Activated T-cell treated with anti-CD3 and anti-CD28 coated beads, Interleukin-2, amount 50 U/mL, for 48 hours (primary cell): Measurements from ENCODE around the gene BOLA2.
"Not testable (repeated sequence)": the region's sequence is repeated elsewhere in the genome, so short reads cannot be mapped to it uniquely, and the experiment has no call there.

Source experiments
- DNase-seq, 2 experiments: peaks; one replicate each; pipeline ENCODE4 v3.0.0-alpha.2; 2020

BOLA2 gene

GRCh38 chr16:29454269-29454668, at the start of gene BOLA2, which contains the start of gene SLX1B:
Gene BOLA2 (minus strand): TSS chr16:29454351. CDS start chr16:29454253, 98 bp downstream.
Gene SLX1B (plus strand): TSS chr16:29454533.
- DNase-seq: not testable (repeated sequence)

DNA sequence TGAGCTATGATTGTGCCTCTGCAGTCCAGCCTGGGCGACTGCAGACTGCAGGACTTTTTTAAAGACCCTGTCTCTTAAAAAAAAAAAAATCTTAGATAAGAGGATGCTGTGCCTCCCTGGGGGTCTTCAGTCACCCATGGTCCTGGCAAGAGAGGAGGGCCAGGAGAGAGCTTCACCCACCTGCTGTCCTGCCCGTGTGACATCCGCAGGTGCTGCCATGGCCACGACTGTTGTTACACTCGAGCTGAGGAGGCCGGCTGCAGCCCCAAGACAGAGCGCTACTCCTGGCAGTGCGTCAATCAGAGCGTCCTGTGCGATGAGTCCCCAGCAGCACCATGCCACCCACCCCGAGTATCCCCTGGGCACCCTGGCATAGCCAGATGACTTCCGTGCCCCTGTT, 28.1 kb upstream of the BOLA2 start:
- peak; percentile 4 to 11 for DNase-seq

DNA sequence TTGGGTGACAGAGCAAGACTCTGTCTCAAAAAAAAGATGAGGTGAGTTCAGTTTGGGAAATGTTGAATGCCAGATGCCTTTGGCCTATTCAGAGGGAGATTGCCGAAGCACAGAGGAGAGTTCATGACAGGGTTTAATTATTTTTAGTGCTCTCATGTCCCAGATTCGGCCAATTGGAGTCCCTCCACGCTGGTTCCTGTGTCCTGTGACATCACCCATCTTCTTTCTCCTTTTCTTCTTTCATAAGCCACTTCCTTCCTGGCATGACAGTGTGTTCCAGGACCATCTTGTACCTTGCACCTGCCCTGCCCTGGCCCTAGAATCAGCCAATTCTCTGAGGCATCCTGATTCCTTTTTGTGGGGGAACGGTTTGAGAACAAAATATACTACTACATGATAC, 17.9 kb upstream of the BOLA2 start:
- DNase-seq: not testable (repeated sequence)

DNA sequence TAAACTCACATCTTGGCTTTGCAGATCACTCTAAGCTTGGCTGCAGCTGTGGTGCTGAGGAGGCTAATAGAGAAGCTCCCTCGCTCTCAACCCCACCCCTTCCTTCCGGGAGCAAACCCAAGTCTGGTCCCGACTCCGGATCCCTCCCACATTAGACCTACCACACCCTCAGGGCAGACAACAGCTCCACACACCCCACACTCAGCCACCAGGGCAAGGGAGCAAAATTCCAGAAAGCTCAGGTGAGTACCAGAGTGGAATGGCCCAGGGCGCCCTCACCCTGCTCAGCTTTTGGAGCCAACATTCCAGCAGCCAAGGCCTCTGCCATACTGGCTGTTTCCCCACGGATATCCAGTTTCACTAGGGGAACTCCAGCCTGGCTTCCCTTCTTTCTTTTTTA, 15.5 kb upstream of the BOLA2 start:
- DNase-seq: peak; percentile 32 to 43

GRCh38 chr16:29467654-29468366, 13.7 kb upstream of the BOLA2 start:
- not testable (repeated sequence) for DNase-seq

DNA sequence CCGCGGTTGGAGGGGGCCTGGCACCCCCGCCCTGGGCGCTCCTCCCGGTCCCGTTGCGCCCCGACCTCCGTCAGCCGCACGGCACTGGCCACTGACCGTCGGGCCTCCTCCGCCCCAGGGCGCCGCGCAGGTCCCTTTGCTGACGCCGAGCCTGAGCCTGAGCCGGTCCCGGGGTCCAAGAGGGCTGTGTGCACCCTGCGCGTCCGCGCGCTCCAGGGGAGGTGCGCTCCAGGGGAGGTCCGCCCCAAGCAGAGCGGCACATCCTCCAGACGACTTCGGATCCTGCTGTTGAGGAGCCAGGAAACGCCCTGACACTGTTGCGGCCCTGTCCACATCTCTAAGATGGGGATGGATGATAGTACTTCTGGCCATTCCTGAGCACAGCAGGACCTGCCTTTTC, 12.8 kb upstream of the BOLA2 start:
- not testable (repeated sequence) for DNase-seq

GRCh38 chr16:29465985-29466824, 12.1 kb upstream of the BOLA2 start:
- DNase-seq: not testable (repeated sequence)

GRCh38 chr16:29460647-29461030, 6.5 kb upstream of the BOLA2 start:
- DNase-seq: not testable (repeated sequence)

DNA sequence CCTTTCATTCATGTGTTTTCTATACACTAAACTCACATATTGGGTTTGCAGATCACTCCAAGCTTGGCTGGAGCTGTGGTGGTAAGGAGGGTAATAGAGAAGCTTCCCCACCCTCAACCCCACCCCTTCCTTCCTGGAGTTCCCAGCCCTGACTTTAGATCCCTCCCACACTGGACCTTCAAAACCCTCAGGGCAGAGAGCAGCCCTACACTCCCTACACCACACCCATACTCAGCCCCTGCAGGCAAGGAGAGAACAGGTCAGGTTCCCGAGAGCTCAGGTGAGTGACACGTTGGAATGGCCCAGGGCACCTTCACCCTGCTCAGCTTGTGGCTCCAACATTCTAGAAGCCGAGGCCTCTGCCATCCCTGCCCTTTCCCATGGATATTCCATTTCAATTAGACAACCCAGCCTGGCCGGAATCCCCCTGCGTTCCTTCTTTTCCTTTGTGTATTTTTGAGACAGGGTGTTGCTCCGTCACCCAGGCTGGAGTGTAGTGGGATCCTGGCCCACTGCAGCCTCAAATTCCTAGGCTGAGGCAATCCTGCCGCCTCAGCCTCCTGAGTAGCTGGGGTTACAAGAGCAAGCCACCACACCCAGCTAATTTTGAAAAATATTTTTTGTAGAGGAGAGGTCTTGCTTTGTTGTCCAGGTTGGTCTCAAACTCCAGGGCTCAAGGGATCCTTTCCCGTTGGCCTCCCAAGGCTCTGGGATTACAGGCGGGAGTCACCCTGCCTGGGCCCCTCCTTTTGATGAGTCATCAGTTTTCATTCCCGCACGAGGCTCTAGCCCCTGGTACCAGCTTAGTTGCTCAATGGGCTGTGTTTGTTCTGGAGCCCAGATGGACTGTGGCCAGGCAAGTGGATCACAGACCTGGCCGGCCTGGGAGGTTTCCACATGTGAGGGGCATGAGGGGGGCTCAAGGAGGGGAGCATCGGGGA, 5.8 kb upstream of the BOLA2 start, which contains the start of gene SULT1A4:
TSS of gene SULT1A4 (plus strand) at position 208 of the 941 bp plus-strand sequence. CDS start 1,473 bp downstream, outside the sequence.
- not testable (repeated sequence) for DNase-seq

GRCh38 chr16:29457660-29458059, 3.5 kb upstream of the BOLA2 start:
- DNase-seq: not testable (repeated sequence)

GRCh38 chr16:29454828-29455227, 677 bp upstream of the BOLA2 start:
- not testable (repeated sequence) for DNase-seq

DNA sequence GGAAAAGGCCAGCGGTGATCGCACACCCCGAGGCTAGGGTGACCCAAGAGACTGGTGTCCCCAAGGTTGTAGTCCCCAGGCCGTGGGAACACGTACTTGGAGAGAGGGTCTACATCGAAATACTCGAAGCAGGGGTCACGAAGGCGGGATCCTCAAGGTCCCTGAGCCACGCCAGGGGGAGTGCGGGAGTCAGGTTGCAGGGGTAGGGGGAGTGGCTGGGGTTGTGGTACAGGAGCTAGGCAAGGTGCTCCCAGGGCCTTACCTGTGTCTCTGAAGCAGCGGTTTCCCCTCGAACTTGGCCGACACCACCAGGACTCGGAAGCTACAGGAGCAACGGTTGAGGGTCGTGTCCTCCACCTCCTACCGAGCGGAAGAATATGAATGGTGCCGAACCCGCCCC, 397 bp downstream of the BOLA2 start:
- DNase-seq: not testable (repeated sequence)

DNA sequence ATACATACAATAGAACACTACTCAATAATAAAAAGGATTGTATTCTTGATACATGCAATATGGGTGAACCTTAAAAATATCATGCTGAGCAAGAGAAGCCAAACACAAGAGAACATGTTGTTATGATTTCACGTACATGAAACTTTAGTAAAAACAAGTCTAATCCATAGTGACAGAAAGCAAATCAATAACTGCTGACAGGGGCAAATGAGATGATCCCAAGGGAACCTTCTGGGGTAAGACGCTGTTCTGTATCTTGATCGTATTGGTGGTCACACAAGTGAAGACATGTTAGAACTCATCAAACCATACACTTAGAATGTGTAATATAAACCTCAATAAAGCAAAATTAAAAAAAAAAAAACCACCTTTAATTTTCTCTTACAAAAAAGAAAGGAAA, 28.8 kb downstream of the BOLA2 start:
- DNase-seq: not testable (repeated sequence)

- DNase-seq: not testable (repeated sequence)
These were observed 30.6 kb downstream of the BOLA2 start for GRCh38 chr16:29423587-29423986.

DNA sequence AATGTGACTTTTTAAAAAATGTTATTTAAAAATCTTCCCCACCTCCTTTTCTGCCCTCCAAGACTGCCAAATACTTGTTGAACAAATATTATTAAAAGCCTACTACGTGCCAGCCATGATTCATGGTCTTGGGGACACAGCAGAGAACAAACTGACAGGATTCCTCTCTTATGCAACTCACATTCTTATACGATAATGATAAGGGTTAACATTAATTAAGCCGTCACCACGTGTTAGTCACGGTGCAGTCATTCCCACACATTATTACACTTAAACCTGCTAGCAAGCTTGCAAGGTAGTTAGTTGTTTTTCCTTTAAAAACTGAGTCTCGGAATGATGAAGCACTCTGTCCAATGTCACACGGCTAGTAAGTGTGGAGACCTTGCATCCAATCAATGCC, 48.9 kb downstream of the BOLA2 start:
- not testable (repeated sequence) for DNase-seq
